Ureter (tissue), 1 donor: Measurements from ENCODE around the gene SMOC2. TPM values are rescaled to one million over a fixed set of nuclear protein-coding genes. Genes with fewer than 3 reads are reported as not detected.

ENCODE experiments used
- DNase-seq: peaks from one replicate; pipeline ENCODE4 v3.0.0-alpha.2; 2020; ENCODE audit warnings: low spot score
- total RNA-seq: library from RNA; stranded (reverse); gene quantifications from one replicate; pipeline ENCODE4 v1.2.4, GENCODE V29; 2023
- donor health status: DM: yes; HTN: yes; CAD: no.

SMOC2 gene
- total RNA-seq, 1 donor from 2014 or later: 26.1 TPM

DNA sequence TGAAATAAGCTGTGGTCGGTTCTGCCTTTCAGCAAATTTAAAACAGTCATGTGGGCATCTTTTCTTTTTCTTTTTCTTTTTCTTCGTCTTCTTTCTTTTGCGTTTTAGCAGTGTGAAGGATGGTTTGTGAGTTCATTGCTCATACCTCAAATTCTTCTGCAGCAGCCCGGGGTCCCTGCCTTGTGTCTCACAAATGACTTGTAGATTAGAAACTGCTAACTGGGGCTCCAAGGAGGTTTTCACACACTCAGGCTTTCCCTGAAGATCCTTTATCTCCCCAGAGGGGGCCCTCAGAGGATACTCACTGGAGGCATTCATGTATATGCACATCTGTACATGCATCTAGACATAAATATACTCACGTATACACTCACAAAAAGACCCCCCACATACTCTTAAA, 1.7 kb downstream of the SMOC2 start:
- no peak for DNase-seq

DNA sequence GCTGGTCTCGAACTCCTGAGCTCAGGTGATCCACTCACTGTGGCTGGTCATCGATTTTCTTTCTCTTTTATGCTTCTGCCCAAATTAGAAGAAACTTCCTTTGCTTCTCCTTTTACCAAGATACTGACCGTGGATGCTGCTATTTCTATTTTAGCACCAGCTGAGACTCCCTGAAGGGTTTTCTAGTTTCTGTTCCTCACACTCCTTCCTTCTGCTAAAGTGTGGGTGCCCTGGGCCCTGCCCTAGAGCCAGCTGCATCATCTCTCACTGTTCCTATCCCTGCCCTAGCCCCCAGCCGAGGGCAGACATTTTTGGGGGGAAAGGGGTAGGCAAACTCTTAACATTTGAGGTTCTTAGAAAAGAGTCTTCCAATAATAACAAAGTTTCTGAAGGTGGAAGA, 6.3 kb downstream of the SMOC2 start:
- DNase-seq: no peak

DNA sequence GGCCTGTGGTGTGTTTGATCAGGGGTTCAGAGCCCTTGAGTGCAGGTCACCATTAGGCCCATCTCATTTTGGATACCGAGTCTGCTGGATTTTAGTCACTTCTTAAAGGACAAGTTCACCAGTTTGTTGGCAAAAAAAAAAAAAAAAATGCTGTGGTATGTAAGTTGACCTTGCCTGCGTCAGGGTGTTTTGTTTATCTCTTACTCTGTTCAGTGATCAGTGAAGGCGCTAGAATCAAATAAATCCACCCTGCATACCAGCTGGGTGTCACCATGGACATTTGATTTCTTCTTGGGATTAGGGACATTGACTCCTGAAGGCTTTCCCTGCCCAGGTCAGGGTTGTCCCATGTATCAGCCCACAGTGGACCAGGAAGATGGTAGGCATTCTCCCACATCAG, 6.7 kb downstream of the SMOC2 start:
- DNase-seq: no peak

DNA sequence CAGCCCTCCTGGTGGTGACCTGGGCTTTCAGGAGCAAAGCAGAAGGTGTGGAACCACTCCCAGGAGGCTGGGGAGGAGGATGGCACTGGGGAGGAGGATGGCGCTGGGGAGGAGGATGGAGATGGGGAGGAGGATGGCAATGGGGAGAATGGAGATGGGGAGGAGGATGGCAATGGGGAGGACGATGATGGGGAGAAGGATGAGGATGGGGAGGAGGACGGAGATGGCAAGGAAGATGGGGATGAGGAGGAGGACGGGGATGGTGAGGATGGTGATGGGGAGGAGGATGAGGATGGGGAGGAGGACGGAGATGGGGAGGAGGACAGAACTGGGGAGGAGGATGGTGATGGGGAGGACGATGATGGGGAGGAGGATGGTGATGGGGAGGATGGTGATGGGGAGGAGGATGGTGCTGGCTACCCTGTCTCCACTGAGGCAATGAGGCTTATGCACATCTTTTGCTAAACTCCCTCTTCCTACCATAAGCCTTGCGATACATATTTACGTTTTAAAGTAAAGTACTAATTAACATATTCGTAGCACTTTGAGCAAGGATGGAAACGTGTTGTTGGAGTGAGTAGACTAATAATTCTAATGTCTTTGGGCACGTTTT, 7.4 kb downstream of the SMOC2 start:
- DNase-seq: no peak

DNA sequence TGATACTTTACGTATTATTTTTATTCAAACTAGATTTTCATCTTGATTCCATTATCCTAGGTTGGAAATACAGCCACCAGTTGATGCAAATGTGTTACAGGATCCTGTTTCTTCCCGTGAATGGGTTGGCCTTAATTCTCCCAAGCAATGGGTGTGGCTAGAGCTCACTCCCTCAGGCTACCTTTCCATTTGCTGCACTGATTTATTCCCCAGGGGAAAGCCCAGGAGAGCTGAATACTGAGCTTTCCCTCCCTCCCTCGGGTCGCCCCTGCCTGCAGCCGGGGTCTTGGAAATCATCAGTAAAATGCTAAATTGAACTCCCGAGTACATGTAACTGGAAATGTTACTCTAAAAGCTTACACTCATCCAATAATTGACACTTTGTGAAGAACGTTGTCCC, 9.9 kb downstream of the SMOC2 start:
- DNase-seq: no peak

DNA sequence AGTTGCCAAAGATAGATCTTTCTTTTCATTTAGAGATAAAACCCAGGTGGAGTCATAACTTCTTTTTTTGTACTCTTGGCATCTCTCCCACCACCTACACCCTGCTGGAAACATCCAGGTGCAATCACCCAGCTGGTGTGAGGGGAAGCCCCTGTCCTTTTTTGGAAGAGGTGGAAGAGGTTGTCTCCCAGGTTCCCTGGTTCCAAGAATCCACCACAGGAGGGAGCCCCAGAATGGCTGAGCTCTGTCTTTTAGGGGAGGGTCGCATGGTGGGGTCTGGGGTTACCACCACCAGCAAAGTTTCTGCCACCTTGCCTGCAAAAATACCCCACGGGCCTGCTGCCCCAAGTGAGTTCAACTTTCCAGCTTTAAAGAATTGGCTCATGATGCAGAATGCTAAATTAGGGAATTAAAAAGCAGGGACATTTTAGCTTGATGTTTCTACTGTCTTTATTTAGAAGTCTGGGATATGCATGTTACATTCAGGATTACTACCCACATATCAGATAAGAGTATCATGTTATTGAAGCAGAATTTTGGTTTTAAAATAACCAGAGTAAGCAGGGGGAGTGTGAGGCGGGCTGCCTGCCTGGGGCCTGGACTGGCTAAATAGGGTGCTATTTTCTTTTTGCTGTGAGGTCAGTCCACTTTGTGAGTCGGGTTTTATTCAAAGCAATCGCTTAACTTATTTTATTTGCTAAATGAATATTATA, 11.0 kb downstream of the SMOC2 start:
- no peak for DNase-seq

- no peak for DNase-seq
Measured at GRCh38 chr6:168452685-168453377, 11.8 kb downstream of the SMOC2 start.

DNA sequence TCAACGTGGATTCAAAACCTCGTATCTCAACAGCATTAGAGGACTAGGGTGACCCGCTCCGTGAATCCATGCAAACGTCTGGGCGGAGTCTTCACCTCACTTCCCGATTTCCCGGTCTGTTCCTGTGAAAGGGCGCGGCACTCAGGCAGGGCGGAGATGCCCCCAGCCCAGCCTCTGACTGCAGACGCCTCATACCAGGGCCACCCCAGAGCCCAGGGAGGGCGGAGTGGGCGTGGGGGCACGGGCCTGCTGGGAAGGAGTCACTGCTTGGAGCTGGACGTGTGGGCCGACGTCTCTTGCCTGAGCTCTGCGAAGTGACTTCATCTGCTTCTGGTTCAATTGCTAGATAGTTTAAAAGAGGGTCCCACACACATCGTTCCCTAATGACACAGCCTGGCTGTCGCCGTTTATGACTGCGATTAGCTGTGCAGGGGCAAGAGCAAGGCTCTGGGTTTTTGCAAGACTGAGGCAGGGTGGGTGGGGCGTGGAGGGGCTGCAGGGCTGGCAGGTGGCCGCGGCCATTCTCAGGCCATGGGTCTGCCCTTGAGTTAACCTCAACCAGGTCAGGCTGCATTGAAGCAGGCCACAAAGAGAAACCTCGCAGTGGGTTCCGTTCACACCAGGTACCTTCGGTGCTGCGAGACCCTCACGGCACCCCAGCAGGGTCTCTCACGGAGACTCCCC, 15.0 kb downstream of the SMOC2 start:
- DNase-seq: no peak

DNA sequence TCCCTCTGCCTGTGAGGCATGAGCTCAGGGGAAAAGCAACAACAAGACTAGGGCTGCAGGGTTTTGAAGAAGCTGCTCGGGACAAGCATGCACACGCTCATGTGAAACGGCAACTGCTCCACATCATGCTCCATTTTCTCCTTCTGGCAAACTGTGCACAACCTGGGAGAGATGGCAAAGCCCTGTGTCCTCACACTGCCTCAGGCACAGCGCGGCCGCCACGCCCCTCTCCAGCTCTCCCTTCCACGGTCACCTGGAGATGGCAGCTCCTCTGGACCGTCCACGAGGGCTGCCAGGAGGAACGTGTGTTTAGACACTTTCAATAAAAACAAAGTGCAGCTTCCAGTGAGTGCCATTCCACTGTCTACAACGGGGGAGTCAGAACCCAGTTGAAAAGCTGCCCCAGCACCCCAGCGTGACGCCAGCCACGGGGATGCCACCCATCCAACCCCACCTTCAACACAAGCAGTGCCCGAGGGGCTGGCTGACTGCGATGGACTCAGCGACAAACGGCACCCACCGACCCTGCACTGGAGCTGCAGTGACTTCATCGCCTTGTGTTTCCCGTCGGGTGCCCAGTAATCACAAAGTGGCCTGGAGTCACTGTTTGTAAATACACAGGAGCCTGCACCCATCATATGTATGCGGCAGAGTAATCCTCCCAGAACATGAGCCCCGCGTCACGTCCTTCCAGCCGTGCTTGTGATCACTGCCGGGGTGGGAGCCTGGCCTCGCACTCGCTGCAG, 16.1 kb downstream of the SMOC2 start:
- DNase-seq: no peak

GRCh38 chr6:168457653-168457934, 16.6 kb downstream of the SMOC2 start:
- no peak for DNase-seq

DNA sequence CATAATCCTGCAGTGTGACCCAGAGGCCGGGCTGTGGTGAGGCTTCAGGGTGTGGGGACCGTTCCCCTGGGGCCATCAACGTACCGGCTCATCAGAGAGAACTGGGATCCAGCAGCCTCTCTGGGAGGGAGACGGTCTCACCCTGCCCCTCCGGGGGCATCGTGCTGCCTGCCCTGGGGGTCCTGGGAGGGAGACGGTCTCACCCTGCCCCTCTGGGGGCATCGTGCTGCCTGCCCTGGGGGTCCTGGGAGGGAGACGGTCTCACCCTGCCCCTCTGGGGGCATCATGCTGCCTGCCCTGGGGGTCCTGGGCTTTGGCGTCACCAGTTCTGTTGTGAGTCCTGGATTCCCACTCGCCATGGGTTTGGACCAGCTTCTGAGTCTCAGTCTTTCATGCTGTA, 17.1 kb downstream of the SMOC2 start:
- no peak for DNase-seq

- DNase-seq: no peak
Measured at GRCh38 chr6:168459572-168459971, 18.6 kb downstream of the SMOC2 start.

- DNase-seq: no peak
Measured at GRCh38 chr6:168462289-168462853, 21.4 kb downstream of the SMOC2 start.

DNA sequence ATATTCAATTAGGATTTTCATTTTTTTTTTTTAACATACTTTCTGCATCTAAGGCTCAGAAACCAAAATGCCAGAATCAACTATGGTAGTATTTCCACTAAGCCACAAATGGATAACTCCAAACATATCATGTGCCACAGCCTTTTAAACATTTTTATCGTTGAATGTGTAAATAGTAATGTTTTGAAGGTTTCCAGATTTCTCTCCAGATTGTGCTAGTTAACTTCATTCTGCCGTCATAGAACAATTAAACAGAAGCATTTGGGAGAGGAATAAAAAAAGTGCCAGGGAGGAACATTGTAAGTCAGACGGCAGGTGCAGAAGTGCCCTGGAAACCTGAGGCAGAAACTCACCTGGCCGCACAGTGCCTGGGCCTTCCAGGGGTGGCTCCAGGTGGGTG, 23.6 kb downstream of the SMOC2 start:
- DNase-seq: no peak

DNA sequence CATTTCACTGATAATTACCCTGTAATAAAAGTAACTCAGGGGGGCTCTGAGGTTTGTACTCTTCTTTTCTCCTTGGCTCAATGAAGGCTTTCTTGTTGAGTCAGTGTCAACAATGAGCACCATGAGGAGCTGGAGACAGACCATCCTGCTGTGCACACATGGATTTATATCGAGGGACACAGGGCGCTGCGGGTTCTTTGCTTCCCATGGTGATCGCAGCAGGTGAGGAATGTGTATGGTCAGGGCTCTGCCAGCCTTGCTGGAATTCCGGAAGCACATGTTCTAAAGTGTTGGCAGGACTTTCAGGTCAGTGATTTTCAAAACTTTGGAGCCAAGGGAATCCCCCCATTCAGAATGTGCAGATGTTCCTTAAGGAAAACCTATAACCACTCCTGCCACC, 27.1 kb downstream of the SMOC2 start:
- DNase-seq: no peak

- DNase-seq: peak; percentile 60
Measured at GRCh38 chr6:168469521-168469920, 28.5 kb downstream of the SMOC2 start.

GRCh38 chr6:168469926-168470325, 28.9 kb downstream of the SMOC2 start:
- DNase-seq: no peak

GRCh38 chr6:168472363-168472762, 31.4 kb downstream of the SMOC2 start:
- DNase-seq: no peak

DNA sequence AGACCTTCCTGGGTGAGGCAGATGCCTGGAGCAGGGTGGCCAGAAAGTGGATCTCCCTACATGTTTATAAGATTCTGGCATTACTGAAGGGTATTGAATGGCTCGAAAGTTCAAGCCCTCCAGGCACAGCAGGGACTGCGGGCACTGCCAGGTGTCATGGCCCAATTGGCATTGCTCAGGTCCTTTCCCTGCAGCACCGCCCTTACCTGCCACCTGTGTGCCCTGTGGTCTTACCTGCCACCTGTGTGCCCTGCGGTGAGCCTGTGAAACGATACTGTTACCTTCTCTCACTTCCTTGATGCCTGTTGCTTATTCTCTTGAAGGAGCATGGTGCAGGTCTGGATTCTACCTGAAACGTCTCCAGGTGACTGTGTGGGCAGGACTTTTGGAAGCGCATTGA, 32.2 kb downstream of the SMOC2 start:
- no peak for DNase-seq

GRCh38 chr6:168475188-168476013, 34.4 kb downstream of the SMOC2 start:
- no peak for DNase-seq

DNA sequence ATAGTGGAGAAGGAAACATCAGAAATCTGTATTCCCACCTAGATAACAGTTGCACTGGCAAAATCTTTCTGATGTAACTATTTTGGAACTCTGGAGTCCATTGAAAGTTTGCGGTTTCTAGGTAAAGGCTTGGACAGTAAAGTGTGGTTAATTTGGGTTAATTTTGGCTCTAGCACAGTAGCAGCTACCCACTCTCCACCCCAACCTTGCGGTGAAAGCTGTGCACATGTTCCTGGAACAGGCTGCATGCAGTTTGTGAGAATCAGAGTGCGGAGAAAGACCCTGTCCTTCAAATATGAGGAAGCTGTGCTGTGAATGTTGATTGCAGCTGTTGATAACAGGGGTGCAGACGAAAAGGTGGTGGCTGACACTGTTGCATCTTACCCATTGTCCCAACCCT, 38.4 kb downstream of the SMOC2 start:
- no peak for DNase-seq
